Measurements from ENCODE around the gene POU4F1. TPM values are rescaled to one million over a fixed set of nuclear protein-coding genes. Genes with fewer than 3 reads are reported as not detected.

Gene POU4F1
- total RNA-seq, 1 donor from 2014 or later: not detected

- no peaks in the 10 kb centered on the region for H3K36me3 ChIP-seq
- H3K27ac ChIP-seq: no peak overlapping the region
- TF ChIP-seq CTCF (IDR thresholded peaks at IDR 0.05): no peak
- no peak overlapping the region for H3K4me3 ChIP-seq
- no peaks in the 10 kb centered on the region for H3K27me3 ChIP-seq
- intact Hi-C loops (cut with DNase I): no loop called here
- DNase-seq (ENCODE audit: low spot score in 2 of 2): no peak
- H3K4me1 ChIP-seq: no peaks in the 10 kb centered on the region
- H3K9me3 ChIP-seq: no peaks in the 10 kb centered on the region
Measured at GRCh38 chr13:78569029-78569428, 34.3 kb downstream of the POU4F1 start.

GRCh38 chr13:78566631-78567030 is 36.7 kb downstream of the POU4F1 start:
- intact Hi-C loops (cut with DNase I): no loop called here
- no peak for DNase-seq (ENCODE audit: low spot score in 2 of 2)
- Histone ChIP-seq H3K27ac (no peak overlapping the region), H3K9me3 (no peaks in the 10 kb centered on the region), H3K4me3 (no peak overlapping the region), H3K36me3 (no peaks in the 10 kb centered on the region), H3K27me3 (no peaks in the 10 kb centered on the region), H3K4me1 (no peaks in the 10 kb centered on the region)
- TF ChIP-seq CTCF (IDR thresholded peaks at IDR 0.05): no peak

- no peak overlapping the region for H3K4me3 ChIP-seq
- no peak for TF ChIP-seq CTCF (IDR thresholded peaks at IDR 0.05)
Measured at GRCh38 chr13:78562237-78562889, 41.0 kb downstream of the POU4F1 start.

More at GRCh38 chr13:78562237-78562889, 41.0 kb downstream of the POU4F1 start:
- no peaks in the 10 kb centered on the region for H3K4me1 ChIP-seq
- H3K27me3 ChIP-seq: no peaks in the 10 kb centered on the region
- intact Hi-C loops (cut with DNase I): no loop called here
- DNase-seq (ENCODE audit: low spot score in 2 of 2): no peak
- no peak overlapping the region for H3K27ac ChIP-seq
- no peaks in the 10 kb centered on the region for H3K9me3 ChIP-seq
- no peaks in the 10 kb centered on the region for H3K36me3 ChIP-seq

Other genes starting within 250 kb of the POU4F1 start
- gene OBI1, start 55.6 kb upstream of the POU4F1 start, total RNA-seq: 1.8 TPM